Measurements from ENCODE around the gene ITGAV.

DNA sequence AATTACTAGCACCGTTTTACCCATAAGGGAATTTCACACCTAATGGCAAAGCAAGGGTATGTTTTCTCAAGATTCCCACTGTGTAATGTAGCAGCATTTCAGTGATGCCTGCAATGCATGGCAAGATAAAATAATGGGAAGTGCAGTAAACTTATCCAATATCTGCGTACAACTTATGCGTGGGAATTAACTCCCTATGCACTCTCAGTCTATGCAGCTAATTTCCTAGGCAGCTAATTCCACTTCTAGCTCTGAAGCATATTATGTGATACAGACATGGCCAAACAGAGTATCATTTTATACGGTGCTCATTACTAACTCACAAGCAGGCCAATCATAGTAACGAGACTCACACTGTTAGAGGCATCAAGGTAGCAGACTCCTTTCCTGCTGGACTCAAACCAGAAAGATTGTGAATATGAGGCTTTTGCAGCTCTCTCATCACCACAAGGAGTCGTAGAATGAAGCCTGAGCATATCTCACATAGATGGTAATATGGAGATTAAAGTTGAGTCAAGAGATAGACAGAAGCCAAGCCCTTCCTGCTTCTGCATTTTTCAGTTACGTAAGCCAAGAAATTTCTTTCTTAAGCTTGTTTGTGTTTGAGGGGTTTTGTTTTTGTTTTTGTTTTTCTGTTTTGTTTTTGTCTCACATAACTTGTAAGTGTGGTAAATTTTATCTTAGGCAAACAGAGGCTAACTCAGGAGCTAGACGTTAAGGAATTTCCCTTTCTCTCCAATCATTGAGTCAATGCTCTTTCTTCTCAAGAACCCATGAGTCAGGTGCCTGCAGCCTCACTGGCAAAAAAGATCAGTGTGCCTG lies 34.8 kb upstream of the ITGAV start:
- TF ChIP-seq POLR2A (IDR thresholded peaks at IDR 0.05) (no peak), EP300 (IDR thresholded peaks at IDR 0.05) (no peak)
- TF ChIP-seq, protein P1, sequence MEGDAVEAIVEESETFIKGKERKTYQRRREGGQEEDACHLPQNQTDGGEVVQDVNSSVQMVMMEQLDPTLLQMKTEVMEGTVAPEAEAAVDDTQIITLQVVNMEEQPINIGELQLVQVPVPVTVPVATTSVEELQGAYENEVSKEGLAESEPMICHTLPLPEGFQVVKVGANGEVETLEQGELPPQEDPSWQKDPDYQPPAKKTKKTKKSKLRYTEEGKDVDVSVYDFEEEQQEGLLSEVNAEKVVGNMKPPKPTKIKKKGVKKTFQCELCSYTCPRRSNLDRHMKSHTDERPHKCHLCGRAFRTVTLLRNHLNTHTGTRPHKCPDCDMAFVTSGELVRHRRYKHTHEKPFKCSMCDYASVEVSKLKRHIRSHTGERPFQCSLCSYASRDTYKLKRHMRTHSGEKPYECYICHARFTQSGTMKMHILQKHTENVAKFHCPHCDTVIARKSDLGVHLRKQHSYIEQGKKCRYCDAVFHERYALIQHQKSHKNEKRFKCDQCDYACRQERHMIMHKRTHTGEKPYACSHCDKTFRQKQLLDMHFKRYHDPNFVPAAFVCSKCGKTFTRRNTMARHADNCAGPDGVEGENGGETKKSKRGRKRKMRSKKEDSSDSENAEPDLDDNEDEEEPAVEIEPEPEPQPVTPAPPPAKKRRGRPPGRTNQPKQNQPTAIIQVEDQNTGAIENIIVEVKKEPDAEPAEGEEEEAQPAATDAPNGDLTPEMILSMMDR (IDR thresholded peaks at IDR 0.05): no peak

All from gastroesophageal sphincter (tissue), 3 donors.